ENCODE results near the gene TNRC18.

GRCh38 chr7:5357951-5358350 lies 65.7 kb downstream of the TNRC18 start:
- TF ChIP-seq POLR2AphosphoS5 (IDR thresholded peaks at IDR 0.05; ENCODE audit: borderline replicate concordance, low read depth, low read length) (no peak), EZH2 (IDR thresholded peaks at IDR 0.05) (no peak)

All from SK-N-MC (cell line).